Fibroblast of skin of scalp (primary cell): ENCODE measurements around the gene PEX14.

Source experiments
- DNase-seq: peaks from one replicate; pipeline ENCODE4 v3.0.0-alpha.2; 2013

The PEX14 gene

DNA sequence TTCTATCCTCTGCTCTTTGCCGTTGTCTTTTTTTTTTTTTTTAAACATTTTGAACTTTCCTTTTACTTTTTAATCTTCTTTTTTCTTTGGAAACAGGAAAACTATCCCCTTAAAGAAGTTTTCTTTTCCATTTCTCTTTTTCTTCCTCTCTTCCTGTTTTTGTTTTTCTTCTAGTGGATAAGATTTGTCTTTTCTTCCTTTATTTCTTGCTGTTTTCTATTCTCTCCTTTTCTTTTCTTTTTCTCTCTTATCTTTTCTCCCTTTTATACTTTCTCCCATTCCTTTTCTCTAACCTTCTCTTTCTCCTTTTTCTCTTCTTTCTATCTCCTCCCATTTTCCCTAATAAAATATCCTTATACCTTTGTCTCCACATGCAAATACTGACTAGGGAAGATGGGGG, 46.2 kb downstream of the PEX14 start:
- DNase-seq = no peak

DNA sequence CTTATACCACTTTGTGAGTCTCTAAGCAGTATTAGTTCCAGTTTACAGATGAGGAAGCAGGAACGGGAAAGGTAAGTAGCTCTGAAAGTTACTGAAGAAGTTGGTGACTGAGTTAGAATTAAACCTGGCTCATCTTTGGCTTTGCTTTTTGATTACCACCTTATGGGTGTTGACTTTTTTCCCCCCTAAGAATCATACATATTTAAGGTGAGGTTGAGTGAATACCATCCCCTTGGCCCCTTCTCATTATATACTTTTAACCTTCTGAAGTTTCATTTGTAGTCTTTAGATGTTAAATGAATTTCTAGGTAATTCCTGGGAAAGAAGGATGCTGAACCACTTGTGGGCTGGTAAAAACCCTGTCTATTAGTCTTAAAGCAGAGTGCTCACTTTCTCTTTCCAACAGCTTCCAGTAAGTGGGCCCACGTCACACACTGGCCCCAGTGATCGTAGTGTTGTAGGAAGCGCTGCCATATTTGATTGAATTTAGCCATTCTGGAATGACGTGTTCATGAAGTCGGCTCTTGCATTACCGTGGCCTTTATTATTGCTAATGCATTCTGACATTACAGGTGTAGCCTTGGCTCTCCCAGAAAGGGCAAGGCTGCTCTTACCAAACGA, 46.9 kb downstream of the PEX14 start:
- no peak for DNase-seq

DNA sequence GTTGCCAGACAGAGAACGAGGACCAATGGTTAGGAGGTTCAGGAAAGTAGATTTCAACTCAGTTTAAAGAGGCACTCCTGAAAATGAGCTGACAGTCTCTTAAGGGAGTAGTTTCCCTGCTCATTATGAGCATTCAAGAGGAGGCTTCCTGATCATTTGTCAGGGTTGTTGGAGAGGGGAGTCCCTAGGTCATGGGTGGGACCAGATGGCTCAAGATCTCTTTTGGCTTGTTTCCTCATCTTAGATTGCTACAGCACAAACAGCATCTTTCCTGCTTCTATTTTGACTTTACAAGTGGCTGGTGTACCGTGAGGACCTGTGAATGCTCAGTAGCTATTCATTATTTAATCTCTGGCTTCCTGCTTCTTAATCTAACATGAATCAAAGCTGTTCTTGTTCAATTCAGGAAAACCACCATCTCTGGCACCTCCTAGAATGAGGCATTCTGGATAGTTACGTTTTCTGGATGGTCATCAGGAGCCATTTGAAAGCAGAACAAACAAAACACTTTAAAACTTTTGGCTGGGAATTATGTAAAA, 47.6 kb downstream of the PEX14 start:
- DNase-seq = no peak

DNA sequence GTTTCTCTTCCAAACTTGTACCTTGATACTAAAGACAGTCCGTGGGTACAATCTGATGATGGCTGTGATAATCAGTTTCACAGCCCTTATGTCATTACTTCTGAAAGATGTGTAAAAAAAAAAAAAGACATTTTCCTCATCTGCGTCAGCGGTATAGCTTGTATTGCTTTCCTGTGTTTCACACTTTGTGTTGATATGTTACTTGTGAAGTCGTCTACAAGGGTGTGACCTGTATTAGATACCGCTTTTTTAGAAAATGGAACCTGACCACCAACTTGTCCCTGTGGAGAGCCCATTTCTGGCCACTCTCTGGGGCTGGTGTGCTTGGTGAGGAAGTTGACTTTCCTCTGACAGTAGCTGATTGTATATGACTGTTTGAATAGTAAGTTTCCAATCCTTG, 50.5 kb downstream of the PEX14 start:
- DNase-seq = no peak

DNA sequence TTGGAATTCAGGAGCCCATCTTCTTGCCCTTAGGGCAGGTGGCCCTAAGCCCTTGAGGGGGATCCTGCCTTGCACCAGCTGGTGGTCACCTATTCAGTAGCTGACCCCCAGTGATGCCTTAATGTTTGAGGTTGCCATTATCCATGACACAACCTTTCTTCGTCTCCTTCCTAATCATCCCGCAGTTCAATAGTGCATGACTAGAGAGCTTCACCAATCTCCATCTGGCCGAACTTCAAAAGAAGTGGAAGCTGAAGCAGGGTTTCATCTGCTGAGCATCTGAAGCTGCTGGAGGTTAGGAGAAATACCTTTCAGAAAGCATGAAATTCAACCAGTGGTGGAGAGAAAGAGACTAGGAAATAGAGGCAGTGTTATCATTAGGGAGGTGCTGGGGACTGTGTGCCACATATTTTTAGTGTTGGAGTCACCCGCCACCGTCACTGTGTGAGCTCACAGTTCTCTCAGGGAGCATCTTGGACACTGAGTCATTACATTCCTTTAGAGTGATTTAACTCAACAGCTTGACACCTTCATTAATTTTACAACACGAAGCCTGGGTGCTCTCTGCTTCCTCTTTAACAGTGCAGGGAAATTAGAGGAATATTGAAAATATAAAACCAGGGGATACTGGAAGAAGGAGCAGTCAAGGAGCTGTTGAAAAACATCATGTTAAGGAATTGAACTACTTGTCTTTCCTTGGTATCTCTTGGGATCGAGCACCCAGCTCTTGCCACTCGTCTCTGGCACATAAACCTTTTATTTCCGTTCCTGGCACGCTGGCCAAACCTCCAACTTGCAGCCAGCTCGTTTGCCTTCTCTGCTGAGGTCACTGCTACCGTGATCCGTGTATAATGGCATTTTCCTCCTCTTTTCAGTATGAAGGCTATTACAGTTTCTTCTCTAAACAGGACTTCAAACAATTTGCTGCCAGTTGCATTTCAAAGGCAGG, 53.6 kb downstream of the PEX14 start:
- DNase-seq = peak; percentile 92

DNA sequence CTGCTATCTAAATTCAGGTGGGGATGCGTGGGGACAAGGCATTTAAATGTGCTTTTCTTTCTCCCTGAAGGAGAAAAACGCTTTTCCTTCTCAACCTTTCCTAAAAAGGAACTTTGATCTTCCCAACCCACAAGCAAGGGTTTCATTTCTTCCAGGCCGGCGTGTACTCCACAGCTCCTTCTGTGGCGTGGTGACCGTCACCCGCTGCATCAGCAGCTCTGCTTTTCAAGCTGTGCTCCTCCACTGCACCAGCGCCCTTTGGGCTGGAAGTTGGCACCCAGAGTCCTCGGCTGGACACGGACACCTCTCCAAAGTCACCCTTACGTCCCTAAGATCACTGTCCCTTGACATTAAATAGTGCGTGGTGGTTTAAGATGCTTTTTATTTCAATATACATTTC, 54.3 kb downstream of the PEX14 start:
- DNase-seq = no peak

DNA sequence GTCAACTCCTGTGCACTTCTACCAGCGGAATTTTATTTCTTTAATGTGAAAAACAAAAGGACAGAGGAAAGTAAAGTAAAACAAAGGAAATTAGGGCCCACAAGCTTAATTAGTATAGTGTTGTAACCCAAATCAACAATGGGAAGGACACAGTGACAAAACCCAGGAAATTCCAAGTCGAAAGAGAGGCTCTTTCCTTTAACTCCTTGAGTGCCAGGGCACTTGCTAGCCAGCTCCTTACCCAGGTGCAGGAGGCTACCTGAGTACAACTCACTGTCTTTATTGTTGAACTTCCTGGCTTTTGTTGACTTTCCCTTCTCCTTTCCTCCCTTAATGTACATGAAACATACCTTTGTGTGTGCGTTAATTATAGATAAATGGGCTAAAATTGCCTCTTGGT, 55.0 kb downstream of the PEX14 start:
- no peak for DNase-seq

DNA sequence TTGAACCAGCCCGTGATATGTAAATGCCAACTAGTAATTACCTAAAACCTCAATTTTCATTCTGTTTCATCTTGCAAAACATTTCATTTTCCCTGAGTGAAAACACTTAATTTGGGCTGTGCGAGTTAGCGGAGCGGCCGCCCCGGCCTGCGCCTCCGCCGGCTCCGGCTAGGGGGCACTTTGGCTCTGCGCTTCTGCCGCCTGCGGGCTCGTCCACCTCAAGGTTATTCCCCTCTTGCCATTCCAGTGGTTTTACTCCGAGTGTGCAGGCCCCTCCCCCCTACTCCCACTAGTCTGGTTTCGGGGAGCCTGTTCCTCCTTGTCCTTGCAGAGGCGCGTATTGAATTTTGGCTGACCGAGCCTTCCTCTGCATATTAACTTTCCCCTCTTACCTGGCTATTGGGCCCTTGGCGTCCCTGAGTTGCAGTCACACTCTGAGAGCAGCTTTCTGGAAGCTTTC, 55.6 kb downstream of the PEX14 start:
- DNase-seq = peak; percentile 80

DNA sequence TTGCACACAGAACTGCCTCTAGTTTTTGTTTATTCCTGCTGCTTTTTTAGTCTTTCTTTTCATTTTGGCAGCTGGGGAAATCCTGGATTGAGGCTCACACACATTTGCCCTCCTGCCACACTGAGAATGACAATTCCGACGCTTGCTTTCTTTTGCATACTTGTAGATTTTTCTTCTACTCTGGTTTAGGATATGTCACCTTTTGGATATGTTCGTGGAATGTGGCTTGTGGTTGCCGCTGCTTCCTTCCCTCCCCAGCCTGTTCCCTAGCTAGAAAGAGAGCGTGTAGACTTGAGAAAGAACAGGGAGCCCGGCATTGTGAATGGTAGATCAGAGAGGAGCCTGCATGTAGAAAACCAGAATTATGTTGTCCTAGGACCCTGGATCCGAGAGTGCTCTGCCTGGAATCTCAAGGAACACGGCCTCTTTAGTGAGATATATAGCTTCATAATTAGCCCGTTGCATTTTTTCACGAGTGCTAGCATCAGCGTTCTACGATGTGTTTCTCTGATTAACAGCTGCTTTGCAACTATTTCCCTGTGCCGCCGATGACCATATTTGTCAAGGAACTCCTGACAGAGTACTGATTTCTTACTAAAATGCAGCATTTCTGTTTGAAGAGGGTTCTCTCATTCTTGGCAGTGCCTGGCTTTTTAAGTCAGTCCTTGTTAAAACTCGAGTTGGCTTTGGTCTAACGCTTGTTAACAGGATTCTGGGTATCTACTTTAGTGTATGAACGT, 56.2 kb downstream of the PEX14 start:
- DNase-seq = peak; percentile 87

DNA sequence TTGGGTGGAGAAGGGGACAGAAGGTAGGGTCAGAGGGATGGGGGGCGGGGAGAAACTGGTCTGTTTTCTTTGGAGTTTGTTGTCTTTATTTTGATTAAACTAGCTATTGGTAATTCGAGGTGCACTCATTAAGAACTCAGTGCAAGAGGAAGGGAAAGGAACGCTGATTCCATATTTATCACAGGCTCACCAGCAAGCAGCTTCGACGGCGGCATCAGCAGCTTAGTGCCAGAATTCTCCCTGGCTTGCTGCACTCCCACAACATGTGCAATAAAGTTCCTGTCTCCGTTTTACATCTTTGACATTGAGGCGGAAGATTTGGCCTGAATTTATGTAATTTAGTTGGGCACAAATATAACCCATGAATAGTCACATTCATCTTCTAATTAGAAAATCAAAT, 57.6 kb downstream of the PEX14 start:
- DNase-seq = no peak

DNA sequence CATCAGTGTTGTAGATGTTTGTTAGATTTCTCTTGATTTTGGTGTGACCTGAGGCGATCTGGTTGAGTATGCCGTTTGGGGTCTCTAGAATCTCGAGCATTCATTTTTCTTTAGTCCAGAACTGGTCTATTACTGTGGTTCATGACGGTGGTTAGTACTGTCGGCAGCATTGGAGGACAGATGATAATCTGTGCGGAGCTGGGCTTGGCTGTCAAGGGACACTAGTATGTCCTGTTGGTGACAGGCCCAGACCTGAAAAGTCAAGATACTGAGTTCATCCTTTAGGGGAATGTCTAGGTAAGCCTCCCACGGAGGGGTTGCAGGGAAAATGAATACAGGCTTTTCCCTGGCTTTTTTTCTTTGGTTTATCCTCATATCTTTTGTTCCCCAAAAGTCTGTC, 59.8 kb downstream of the PEX14 start:
- no peak for DNase-seq

DNA sequence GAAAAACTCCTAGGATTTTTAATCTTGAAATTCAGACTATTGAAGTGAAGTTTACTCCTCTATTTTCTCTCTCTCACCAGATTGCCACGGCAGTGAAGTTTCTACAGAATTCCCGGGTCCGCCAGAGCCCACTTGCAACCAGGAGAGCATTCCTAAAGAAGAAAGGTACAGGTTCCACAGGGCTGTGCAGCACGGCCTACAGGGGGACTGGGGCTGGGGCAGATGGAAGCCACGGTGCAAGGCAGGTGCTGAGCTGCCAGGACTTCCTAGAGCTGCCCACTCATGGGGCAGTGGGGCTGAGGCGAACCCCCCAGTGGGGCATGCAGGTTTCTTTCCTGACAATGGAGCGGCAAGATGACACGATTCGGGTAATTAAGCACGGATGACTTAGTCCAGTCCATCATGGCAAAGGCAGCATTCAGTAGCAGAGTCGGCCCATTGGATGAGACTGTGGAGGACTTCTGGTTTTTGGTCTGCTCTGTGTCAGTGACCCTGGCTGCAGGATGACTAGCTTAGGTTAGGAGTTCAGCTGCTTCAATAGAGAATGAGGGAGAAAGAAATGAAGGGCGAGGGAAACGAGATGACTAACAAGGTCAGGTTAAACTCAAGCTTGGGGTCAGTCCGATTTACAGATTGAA, 61.5 kb downstream of the PEX14 start:
- no peak for DNase-seq

DNA sequence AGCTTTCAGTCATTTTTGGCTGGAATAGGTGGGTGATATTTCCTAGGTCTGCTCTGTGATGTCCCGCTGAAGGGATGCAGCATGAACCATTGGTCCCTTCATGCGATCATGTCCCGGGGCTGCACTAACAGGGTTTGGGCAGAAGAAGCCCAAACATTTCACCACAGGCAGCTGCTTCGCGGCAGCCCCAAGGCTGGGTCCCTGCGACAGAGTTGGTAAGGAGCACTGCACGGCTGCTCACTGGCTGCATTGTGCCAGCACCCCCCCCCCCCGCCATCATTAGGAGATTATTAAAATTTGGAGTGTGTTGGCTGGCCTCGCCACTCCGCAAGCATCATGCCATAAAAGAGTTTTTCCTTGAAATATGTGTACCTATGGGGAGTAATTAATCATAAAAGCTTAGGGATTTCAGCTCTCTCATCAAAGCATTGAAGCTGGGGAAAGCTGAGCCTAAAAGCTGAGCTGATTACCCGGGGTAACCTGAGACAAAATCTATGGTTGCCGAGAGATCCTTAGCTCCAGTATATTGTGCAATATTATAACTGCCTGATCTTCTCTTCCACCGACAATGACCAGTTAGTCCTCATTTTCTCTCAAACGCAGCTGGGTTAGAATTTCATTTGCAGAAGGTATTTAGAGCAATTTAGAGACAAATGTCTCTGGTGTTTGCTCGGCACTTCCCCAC, 62.5 kb downstream of the PEX14 start:
- no peak for DNase-seq

DNA sequence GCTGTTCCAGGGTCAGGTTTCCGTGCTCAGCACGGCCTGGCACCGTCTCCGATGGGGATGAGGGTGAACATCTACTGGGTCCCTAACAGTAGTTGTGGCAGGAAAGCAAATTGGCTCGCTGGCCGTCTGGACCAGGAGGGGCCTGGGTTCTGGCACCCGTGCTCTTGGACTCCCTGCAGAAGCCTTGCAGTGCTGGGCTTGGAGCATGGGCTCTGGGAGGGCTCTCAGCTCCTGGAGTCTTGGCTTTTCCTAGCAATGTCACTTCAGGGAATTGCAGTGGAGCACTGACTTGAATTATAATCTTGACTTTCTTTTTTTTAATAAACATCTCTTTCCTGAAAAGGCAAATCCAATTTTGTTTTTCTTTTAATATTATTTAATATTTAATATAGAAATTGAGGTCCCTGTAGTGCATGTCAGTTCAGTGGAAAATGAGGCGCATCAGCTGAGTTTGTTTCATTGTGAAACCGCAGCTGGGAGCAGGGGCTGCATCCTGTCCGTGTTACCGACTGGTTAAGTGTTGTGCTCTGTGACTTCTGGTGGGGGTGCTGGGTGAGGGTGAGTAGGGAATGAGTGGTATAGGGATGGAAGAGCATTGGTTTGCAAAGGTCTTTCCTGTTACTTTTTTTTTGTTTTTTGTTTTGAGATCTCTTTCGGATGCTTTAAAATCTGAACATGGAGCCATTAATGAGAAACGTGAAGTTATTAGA, 64.1 kb downstream of the PEX14 start:
- no peak for DNase-seq

DNA sequence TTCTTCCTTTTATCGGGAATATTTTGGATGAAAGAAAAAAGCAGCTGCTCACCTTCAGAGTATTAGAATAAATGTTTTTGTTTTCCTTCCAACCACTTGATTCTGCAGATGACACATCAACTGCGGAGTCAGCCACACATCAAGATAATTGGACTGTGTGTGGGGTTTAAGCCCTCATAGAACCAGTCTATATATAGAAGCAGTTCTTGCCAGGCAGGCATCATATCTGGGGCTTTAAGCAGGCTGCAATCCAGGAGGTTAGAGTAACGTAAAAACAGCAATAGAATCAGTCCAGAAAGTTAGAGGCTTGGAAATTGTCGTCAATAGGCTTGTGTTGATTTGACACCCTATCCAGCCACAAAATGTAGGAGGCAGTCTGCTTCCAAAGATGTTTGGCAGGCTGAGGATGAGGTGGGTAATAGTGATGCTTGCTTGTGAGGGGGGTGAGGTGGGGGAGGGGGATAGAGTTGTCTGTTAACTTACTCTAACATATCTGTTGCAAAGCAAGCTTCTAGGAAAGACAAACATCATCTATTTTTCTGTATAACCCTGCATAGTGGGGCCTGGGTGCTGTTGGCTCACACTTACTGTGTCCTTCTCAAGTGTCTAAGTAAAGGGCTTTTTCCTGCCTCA, 64.8 kb downstream of the PEX14 start:
- DNase-seq = peak; percentile 62

DNA sequence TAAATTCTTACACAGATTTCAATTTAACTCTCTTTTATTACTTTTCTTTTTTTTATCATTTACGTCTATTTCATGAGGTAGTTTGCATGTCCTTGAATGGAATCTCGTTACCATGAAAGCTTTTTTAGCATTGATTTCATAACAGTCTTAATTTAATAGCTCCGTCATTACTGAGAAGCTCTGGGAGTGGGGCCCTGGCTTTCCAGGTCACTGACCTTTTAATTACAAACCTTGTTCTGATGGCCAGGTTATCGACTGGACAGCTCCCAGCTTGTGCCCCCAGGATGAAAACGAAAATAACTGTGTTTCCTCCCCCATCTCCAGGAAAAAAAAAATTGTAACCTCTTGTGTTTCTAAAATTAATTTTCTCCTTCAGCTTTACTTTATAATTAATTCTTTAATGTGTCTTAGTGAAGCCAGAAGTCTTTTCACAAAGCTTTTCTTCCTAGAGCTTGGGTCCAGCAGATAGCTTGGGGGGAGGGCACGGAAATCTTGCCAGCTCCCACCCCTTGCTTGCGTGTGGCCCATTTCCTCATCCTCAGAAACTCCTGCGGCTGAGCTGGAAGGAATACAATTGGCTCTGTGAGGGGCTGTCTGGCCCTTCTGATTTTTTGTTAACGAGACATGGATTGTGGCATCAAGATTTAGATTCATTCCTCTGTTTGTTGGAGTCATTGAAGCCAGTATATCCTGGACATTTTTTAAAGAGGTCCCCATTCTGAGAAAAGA, 65.7 kb downstream of the PEX14 start:
- peak; percentile 80 for DNase-seq

DNA sequence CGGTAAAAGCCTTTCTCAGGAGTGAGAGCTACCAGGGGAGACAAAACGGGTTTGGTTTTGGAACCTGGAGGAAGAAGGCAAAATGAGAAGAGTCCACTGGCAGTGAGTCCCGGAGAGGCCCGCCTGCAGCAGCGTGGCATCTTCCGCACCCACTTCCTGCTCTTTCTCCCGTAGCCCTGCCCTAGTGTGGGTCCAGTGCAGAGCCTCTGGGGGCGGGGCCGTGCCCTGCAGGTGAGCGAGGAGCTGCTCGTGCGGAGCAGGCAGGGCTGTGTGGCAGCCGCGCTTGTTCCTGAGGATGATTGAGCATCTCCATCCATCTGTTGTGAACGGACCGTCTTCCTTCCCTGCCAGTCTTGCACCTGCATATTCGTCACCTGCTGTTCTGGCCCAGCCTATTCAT, 66.5 kb downstream of the PEX14 start:
- DNase-seq = no peak

DNA sequence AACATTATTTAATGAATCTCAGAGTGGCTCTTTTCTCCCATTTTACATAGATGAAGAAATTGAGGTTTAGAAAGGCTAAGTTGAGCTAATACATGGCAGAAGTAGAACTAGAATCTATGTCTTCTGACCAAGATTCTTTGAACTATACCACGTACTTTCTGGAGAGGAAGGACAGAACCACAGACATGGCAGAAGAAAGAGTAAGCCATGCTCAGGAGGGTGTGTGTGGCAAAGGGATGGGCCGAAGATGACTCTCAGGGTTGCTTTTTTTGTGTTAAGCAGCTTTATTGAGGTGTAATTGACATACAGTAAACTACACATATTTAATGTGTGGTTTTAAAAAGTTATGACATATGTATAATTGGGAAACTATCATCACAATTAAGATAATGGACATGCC, 69.5 kb downstream of the PEX14 start:
- no peak for DNase-seq

DNA sequence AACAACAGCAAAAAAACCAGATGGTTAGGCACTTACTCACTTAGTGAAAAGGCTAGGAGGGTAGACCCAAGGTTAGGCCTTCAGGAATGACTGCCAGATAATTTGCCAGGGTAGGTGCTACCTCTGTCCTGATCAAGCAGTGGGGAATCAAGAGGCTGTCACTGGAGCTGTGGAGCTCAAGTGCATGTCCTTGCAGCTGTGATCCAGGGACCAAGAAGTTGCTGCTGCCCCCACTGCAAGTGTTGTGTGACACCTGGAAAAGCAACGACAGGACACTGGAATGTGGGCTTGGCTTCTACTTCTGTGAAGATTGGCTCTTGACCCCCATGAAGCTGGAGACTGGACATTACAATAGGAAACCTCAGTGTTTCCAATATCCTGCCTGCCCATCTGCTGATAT, 72.1 kb downstream of the PEX14 start:
- DNase-seq = no peak
